SK-N-SH treated with all-trans-retinoic acid at 6 μM for 48 hours (cell line): Measurements from ENCODE around the gene ADGRG6.

Experiments
- ATAC-seq: fragments of 200-7000 bp; cut with Tn5 transposase; 3 replicates; pipeline ENCODE4 v1.9.1; 2020; ENCODE audit warnings: mild to moderate bottlenecking, moderate library complexity
- ARNTL ChIP-seq: fragments of 450-650 bp; formaldehyde crosslinking; IDR thresholded peaks from 2 replicates; pipeline ENCODE4 v1.5.0; 2020; ENCODE audit warnings: low read depth, mild to moderate bottlenecking, moderate library complexity, borderline replicate concordance
- BACH2 ChIP-seq: fragments of 250-450 bp; sonication (Bioruptor Pico); IDR thresholded peaks from 2 replicates; pipeline ENCODE4 v1.9.0; 2021; ENCODE audit warnings: mild to moderate bottlenecking, borderline replicate concordance
- CREB5 ChIP-seq: fragments of 250-450 bp; sonication (Bioruptor Pico); IDR thresholded peaks from 2 replicates; pipeline ENCODE4 v1.5.1; 2020; ENCODE audit warnings: low read depth, mild to moderate bottlenecking, moderate library complexity
- CSDC2 ChIP-seq: fragments of 250-450 bp; sonication (Bioruptor Pico); IDR thresholded peaks from 2 replicates; pipeline ENCODE4 v1.5.0; 2020; ENCODE audit warnings: mild to moderate bottlenecking, moderate library complexity
- CSRNP3 ChIP-seq: fragments of 250-450 bp; sonication (Bioruptor Pico); IDR thresholded peaks from 2 replicates; pipeline ENCODE4 v1.5.1; 2021; ENCODE audit warnings: mild to moderate bottlenecking, moderate library complexity
- ESRRG ChIP-seq: fragments of 250-450 bp; sonication (Bioruptor Pico); IDR thresholded peaks from 2 replicates; pipeline ENCODE4 v1.6.1; 2021; ENCODE audit warnings: mild to moderate bottlenecking
- ISL1 ChIP-seq: fragments of 250-450 bp; sonication (Bioruptor Pico); IDR thresholded peaks from 2 replicates; pipeline ENCODE4 v2.1.2; 2022; ENCODE audit warnings: mild to moderate bottlenecking, moderate library complexity
- PATZ1 ChIP-seq: fragments of 250-450 bp; sonication (Bioruptor Pico); IDR thresholded peaks from 2 replicates; pipeline ENCODE4 v1.8.0; 2020; ENCODE audit warnings: mild to moderate bottlenecking, moderate library complexity, borderline replicate concordance
- POU6F1 ChIP-seq: fragments of 250-450 bp; sonication (Bioruptor Pico); IDR thresholded peaks from 2 replicates; pipeline ENCODE4 v1.8.0; 2021; ENCODE audit warnings: low read depth, mild to moderate bottlenecking, moderate library complexity, borderline replicate concordance
- PPARA ChIP-seq: fragments of 250-450 bp; sonication (Bioruptor Pico); IDR thresholded peaks from 2 replicates; pipeline ENCODE4 v1.5.0; 2020; ENCODE audit warnings: mild to moderate bottlenecking, borderline replicate concordance
- RARB ChIP-seq: fragments of 250-450 bp; sonication (Bioruptor Pico); IDR thresholded peaks from 2 replicates; pipeline ENCODE4 v1.8.0; 2021; ENCODE audit warnings: mild to moderate bottlenecking, moderate library complexity
- SNAI2 ChIP-seq: fragments of 250-450 bp; sonication (Bioruptor Pico); IDR thresholded peaks from 2 replicates; pipeline ENCODE4 v1.5.0; 2020; ENCODE audit warnings: mild to moderate bottlenecking, moderate library complexity
- TCF4 ChIP-seq: fragments of 250-450 bp; sonication (Bioruptor Pico); IDR thresholded peaks from 2 replicates; pipeline ENCODE4 v1.8.0; 2021; ENCODE audit warnings: mild to moderate bottlenecking, moderate library complexity, borderline replicate concordance
- TOX ChIP-seq: fragments of 250-450 bp; sonication (Bioruptor Pico); IDR thresholded peaks from 2 replicates; pipeline ENCODE4 v1.8.0; 2021; ENCODE audit warnings: mild to moderate bottlenecking, moderate library complexity, borderline replicate concordance
- TSHZ2 ChIP-seq: fragments of 250-450 bp; sonication (Bioruptor Pico); IDR thresholded peaks from 2 replicates; pipeline ENCODE4 v1.5.0; 2020; ENCODE audit warnings: mild to moderate bottlenecking, moderate library complexity
- ZC3H10 ChIP-seq: fragments of 250-450 bp; sonication (Bioruptor Pico); IDR thresholded peaks from 2 replicates; pipeline ENCODE4 v1.5.1; 2021; ENCODE audit warnings: mild to moderate bottlenecking, moderate library complexity
- ZFP3 ChIP-seq: fragments of 250-450 bp; sonication (Bioruptor Pico); IDR thresholded peaks from 2 replicates; pipeline ENCODE4 v1.5.0; 2020; ENCODE audit warnings: mild to moderate bottlenecking, moderate library complexity
- ZFP30 ChIP-seq: fragments of 450-650 bp; formaldehyde crosslinking; IDR thresholded peaks from 2 replicates; pipeline ENCODE4 v1.5.0; 2022; ENCODE audit warnings: mild to moderate bottlenecking, moderate library complexity
- ZNF565 ChIP-seq: fragments of 450-650 bp; formaldehyde crosslinking; conservative IDR thresholded peaks from 2 replicates; pipeline ENCODE4 v1.5.0; 2020; ENCODE audit warnings: low read depth, mild to moderate bottlenecking, moderate library complexity
- ZNF70 ChIP-seq: fragments of 450-650 bp; formaldehyde crosslinking; IDR thresholded peaks from 2 replicates; pipeline ENCODE4 v1.5.0; 2020; ENCODE audit warnings: mild to moderate bottlenecking, moderate library complexity
- ZNF8 ChIP-seq: fragments of 450-650 bp; formaldehyde crosslinking; IDR thresholded peaks from 2 replicates; pipeline ENCODE4 v1.5.0; 2020; ENCODE audit warnings: mild to moderate bottlenecking, moderate library complexity

ADGRG6 gene

GRCh38 chr6:142478117-142478516, 176.3 kb downstream of the ADGRG6 start:
- peak; percentile 11; the same call in 1 of the 3 replicates for ATAC-seq
- TF ChIP-seq POU6F1 (CRISPR knock-in tag) (no peak), ZNF8 (CRISPR knock-in tag) (no peak), CSRNP3 (no peak), ZFP30 (CRISPR knock-in tag) (no peak), ZNF70 (CRISPR knock-in tag) (no peak), PPARA (CRISPR knock-in tag) (no peak), ESRRG (CRISPR knock-in tag) (no peak), TOX (CRISPR knock-in tag) (no peak), ZFP3 (no peak), CSDC2 (CRISPR knock-in tag) (no peak), PATZ1 (CRISPR knock-in tag) (no peak), TSHZ2 (CRISPR knock-in tag) (no peak), CREB5 (CRISPR knock-in tag) (no peak), ISL1 (CRISPR knock-in tag) (no peak)

GRCh38 chr6:142481466-142481865, 179.7 kb downstream of the ADGRG6 start:
- TF ChIP-seq TOX (CRISPR knock-in tag) = no peak
- ATAC-seq = no peak

GRCh38 chr6:142482249-142482648, 180.4 kb downstream of the ADGRG6 start:
- ATAC-seq = no peak
- TF ChIP-seq ZFP30 (CRISPR knock-in tag) (no peak), ZNF70 (CRISPR knock-in tag) (no peak), ZC3H10 (CRISPR knock-in tag) (no peak), ESRRG (CRISPR knock-in tag) (no peak), CSDC2 (CRISPR knock-in tag) (no peak), SNAI2 (CRISPR knock-in tag) (no peak), TSHZ2 (CRISPR knock-in tag) (no peak), PPARA (CRISPR knock-in tag) (no peak), PATZ1 (CRISPR knock-in tag) (no peak), ZFP3 (no peak), BACH2 (CRISPR knock-in tag) (no peak), ARNTL (CRISPR knock-in tag) (no peak), ZNF565 (CRISPR knock-in tag) (no peak), RARB (no peak), TOX (CRISPR knock-in tag) (no peak), TCF4 (CRISPR knock-in tag) (no peak), ZNF8 (CRISPR knock-in tag) (no peak), CSRNP3 (no peak)
